ENCODE measurements around the gene SLC38A8. TPM values are rescaled to one million over a fixed set of nuclear protein-coding genes. Genes with fewer than 3 reads are reported as not detected.

The SLC38A8 gene
- total RNA-seq, 2 experiments from 2014 or later = not detected

DNA sequence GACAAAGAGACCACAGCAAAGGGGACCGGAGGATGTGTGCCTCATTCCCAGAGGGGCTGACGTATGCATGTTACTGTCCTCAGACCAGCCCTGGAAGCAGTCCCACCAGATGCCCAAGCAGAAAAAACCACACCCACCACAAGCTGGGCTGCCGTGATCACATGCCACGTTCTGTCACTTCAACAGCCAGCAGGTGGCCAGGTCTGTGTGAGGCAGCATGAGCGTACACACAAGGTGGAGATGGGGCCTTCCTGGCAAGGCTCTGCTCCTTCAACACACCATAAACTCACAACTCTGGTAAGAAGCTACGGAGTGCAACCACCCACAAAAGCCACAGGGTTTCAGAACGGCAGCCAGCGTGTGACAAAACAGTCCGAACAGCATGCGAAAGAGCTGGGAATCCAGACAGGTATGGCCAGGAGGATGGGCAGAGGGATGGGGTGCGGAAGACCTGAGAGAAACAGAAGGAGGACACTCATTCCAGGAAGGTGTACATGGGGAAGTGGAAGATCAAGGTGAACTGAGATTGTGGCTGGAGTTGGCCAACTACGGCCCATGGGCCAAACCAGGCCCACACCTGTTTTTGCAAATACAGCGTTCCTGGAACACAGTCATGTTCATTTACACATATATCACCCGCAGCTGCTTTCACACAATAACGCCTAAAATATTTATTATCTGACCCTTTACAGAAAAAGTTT is 46.2 kb upstream of the SLC38A8 start:
- Histone ChIP-seq H4K20me1 (ENCODE audit: insufficient read depth, low read length) (0 out of 2 replicates have a peak, but pooled peaks cover 3% of the 10 kb centered on the region), H3K9me2 (ENCODE audit: insufficient read depth, low read length) (no peaks in the 10 kb centered on the region), H2AFZ (ENCODE audit: low read length) (no peak overlapping the region), H3K4me1 (ENCODE audit: insufficient read depth, low read length, poor library complexity, severe bottlenecking) (peaks cover 67% of the 10 kb centered on the region), H3K4me2 (ENCODE audit: low read length) (peak overlapping the region; percentile 63), H3K9me3 (ENCODE audit: low read length) (no peaks in the 10 kb centered on the region), H3K27ac (ENCODE audit: low read depth, low read length, poor library complexity, severe bottlenecking) (peak overlapping the region; percentile 66), H3K4me3 (ENCODE audit: low read depth, low read length, poor library complexity, severe bottlenecking) (no peak overlapping the region), H3K79me2 (ENCODE audit: insufficient read depth, low read depth, low read length) (no peaks in the 10 kb centered on the region), H3K36me3 (ENCODE audit: insufficient read depth, low read length) (peaks cover 89% of the 10 kb centered on the region)
- DNase-seq (ENCODE audit: low spot score) = peak; percentile 76
- no TSS peak for BruUV-seq (replicated peaks)
- intact Hi-C loops (cut with micrococcal nuclease; ENCODE audit: unreplicated experiment) = loop anchor here (1.0 kb wide), 1 partner anchor 86 kb away; no protein-coding TSS in a partner anchor
- TF ChIP-seq, protein P1, sequence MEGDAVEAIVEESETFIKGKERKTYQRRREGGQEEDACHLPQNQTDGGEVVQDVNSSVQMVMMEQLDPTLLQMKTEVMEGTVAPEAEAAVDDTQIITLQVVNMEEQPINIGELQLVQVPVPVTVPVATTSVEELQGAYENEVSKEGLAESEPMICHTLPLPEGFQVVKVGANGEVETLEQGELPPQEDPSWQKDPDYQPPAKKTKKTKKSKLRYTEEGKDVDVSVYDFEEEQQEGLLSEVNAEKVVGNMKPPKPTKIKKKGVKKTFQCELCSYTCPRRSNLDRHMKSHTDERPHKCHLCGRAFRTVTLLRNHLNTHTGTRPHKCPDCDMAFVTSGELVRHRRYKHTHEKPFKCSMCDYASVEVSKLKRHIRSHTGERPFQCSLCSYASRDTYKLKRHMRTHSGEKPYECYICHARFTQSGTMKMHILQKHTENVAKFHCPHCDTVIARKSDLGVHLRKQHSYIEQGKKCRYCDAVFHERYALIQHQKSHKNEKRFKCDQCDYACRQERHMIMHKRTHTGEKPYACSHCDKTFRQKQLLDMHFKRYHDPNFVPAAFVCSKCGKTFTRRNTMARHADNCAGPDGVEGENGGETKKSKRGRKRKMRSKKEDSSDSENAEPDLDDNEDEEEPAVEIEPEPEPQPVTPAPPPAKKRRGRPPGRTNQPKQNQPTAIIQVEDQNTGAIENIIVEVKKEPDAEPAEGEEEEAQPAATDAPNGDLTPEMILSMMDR (conservative IDR thresholded peaks at IDR 0.05; ENCODE audit: low read length) = peak; percentile 64
- TF ChIP-seq EZH2phosphoT487 (IDR thresholded peaks at IDR 0.05; ENCODE audit: borderline replicate concordance, low read depth, low read length) = no peak
- CTCF ChIA-PET (ENCODE audit: unreplicated experiment) = interaction anchor here (0.6 kb wide), 1 partner anchor 98 kb away, joined by 4 read pairs; the partner anchor contains the start of gene TAF1C
- POLR2A ChIA-PET = interaction anchor here (1.0 to 2.1 kb wide), 2 partner anchors 24 to 75 kb away, joined by 3 to 7 read pairs; no protein-coding TSS in a partner anchor

DNA sequence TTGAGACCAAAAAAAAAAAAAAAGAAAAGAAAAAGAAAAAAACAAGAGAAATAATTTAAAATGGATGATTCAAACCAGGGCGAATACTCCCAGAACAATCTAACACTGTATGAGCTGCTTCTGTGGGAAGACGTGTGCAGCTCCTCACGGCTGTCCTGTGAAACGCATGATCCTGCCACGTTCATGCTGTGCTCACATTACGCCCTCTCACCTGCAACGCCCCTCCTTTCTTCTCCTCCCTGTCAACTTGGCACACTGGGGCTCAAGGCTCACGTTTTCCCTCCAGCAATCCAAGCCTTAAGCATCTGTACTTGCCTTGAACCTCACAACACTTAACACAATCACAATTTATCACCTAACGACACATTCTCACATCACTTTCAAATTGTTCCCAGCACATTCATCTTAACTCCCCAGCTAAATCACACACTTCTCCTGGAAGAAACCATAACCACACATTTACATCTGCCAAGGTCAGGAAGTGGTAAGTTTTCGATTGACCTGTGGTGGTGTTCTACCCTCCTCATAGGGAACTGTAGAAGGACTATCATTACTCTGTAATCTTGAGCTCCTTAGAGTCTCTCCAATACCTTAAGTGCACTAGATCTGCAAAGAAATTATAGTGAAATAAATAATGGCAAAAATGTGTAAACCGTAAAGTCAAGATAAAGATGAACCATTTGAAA is 45.0 kb upstream of the SLC38A8 start:
- no peaks in the 10 kb centered on the region for H3K9me2 ChIP-seq (ENCODE audit: insufficient read depth, low read length)
- no peaks in the 10 kb centered on the region for H3K79me2 ChIP-seq (ENCODE audit: insufficient read depth, low read depth, low read length)
- no peak overlapping the region for H2AFZ ChIP-seq (ENCODE audit: low read length)
- CTCF ChIA-PET (ENCODE audit: unreplicated experiment) = interaction anchor here (0.5 to 2.9 kb wide), 4 partner anchors 29 to 885 kb away, joined by 3 to 13 read pairs (median 4); partner anchors contain the start of gene MBTPS1
- TF ChIP-seq, protein P1 (conservative IDR thresholded peaks at IDR 0.05; ENCODE audit: low read length) = no peak
- TF ChIP-seq EZH2phosphoT487 (IDR thresholded peaks at IDR 0.05; ENCODE audit: borderline replicate concordance, low read depth, low read length) = no peak
- peaks cover 87% of the 10 kb centered on the region for H3K36me3 ChIP-seq (ENCODE audit: insufficient read depth, low read length)
- peak overlapping the region; percentile 63 for H3K4me2 ChIP-seq (ENCODE audit: low read length)
- intact Hi-C loops (cut with micrococcal nuclease; ENCODE audit: unreplicated experiment) = loop anchor here (1.0 kb wide), 1 partner anchor 88 kb away; no protein-coding TSS in a partner anchor
- 0 out of 2 replicates have a peak, but pooled peaks cover 3% of the 10 kb centered on the region for H4K20me1 ChIP-seq (ENCODE audit: insufficient read depth, low read length)
- DNase-seq (ENCODE audit: low spot score) = peak; percentile 20
- POLR2A ChIA-PET = interaction anchor here (0.6 to 2.1 kb wide), 6 partner anchors 13 to 278 kb away, joined by 5 to 7 read pairs (median 6); partner anchors contain the start of gene MBTPS1
- H3K4me3 ChIP-seq (ENCODE audit: low read depth, low read length, poor library complexity, severe bottlenecking) = no peak overlapping the region
- H3K4me1 ChIP-seq (ENCODE audit: insufficient read depth, low read length, poor library complexity, severe bottlenecking) = peaks cover 67% of the 10 kb centered on the region
- peak overlapping the region; percentile 66 for H3K27ac ChIP-seq (ENCODE audit: low read depth, low read length, poor library complexity, severe bottlenecking)
- H3K9me3 ChIP-seq (ENCODE audit: low read length) = no peaks in the 10 kb centered on the region
- no TSS peak for BruUV-seq (replicated peaks)

Data from OCI-LY7 (cell line).